Measurements from ENCODE around the gene TCERG1.

The TCERG1 gene

DNA sequence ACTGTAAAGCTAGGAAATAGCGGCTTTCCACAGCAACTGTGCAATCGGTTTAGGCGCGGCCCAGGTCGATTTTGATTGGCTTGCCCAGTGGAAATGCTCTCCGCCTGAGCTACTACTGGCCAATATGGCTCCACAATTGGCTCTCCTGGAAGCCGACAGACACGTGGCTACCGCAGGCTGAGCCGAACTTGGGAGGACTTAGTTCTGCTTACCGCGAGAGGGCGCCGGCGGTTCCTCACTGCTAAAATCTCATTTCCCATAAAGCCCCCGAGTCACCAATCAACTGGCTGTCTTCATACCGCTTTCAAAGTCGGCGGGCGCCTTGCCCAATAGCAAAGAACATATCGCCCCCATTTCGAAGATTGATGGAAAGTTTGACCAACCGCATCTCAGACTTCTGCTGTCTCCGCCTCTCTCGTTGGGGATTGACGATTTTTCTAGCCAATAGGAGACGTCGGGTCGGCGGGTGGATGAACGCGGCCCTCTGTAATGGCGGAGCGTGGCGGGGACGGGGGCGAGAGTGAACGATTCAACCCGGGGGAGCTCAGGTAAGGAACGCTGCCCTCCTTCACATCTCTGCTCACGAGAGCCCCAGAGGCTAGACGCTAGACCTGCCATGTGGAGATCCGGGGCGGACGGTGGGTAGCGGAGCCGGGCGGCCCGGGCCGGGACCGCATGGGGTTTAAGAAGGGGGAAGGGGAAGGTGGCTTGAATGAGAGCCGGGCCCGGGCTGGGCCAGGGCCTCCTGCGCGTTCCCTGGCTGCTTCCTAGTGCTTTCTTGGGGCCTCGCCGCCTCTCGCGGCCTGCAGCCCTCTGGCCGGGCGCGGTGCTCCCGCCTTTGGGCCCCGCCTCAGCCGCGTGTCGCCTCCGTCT, at the start of gene TCERG1:
TCERG1 (plus strand) TSS at position 473 of the 873 bp plus-strand sequence; CDS start at position 490, 17 bp downstream.
- peak; percentile 99 for DNase-seq (ENCODE audit: low spot score)

DNA sequence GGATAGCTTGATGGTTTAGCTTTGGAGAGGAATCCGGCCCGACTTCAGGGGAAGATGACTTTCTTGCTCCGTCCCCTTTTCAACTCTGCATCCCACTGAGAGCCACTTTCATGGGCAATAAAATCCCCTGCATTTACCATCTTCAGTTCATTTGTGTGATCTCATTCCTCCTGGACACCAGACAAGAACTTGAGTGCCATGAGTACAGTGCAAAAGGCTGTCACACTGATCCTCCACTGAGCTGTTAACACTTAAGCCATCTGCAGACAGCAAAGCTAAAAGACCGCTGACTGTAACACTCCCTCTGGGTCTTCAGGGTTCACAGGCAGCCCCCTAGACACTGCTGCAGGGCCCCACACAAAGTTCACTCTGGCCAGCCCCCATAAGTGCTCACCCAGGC, 48.3 kb upstream of the TCERG1 start:
- no peak for DNase-seq (ENCODE audit: low spot score)

DNA sequence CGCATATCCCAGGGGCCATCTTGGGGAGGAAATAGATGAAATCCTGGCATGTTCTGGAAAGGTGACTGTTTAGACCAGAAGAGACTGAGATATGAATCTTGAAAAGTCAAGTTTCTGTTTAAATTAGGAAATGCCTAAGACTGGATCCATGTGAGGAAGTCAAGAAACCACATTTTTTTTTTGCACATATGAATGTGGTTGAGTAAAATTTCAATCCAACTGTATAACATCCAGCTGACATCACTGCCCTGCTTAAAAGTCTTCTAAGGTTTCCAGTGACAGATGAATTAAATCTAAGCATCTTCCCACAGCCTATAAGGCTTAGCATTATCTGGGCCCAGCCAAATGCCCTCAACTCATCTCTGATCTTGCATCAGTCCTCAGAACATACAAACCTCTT, 47.7 kb upstream of the TCERG1 start:
- no peak for DNase-seq (ENCODE audit: low spot score)

DNA sequence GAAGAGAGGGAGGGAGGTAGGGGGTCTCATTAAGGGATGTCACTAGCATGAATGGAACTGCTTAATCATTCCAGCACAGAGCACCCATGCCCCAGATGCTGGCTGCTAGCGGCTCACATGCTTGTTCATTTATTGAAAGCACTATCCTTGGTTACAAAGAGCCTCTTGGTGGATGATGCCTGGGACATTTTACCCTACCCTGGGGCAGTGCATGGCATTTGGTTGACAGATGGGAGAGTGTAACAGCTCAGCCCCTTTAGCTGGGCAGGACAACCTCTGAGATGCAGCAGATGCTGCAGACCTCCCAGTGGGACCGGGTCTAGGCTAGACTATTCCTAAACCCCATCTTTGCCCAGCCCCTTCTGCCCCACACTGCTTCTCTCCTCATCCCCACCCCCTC, 46.9 kb upstream of the TCERG1 start:
- DNase-seq (ENCODE audit: low spot score), result no peak

- DNase-seq (ENCODE audit: low spot score), result no peak
Observed at GRCh38 chr5:146401021-146401420, 46.1 kb upstream of the TCERG1 start.

- no peak for DNase-seq (ENCODE audit: low spot score)
Observed at GRCh38 chr5:146402949-146403348, 44.2 kb upstream of the TCERG1 start.

- no peak for DNase-seq (ENCODE audit: low spot score)
Observed at GRCh38 chr5:146409054-146409671, 38.0 kb upstream of the TCERG1 start.

DNA sequence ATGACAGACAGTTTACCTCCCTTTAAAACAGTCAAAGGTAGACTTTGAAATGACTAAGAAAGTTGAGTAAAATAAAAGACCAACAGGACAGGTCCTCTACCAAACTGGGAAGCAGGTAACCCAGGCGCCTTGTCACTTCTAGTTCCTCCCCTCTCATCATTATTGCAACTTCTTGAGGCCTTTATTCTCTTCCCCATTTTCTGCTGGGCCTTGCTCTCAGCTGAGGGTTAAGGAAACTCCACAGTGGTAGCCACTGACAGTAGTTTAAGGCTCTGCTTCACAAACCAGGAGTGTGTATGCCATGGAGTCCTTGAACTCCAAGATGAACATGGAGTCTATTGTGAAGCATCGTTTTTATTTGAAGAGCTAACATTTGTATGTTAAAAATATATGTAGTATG, 36.9 kb upstream of the TCERG1 start:
- DNase-seq (ENCODE audit: low spot score), result no peak

- DNase-seq (ENCODE audit: low spot score), result no peak
Observed at GRCh38 chr5:146419696-146420095, 27.4 kb upstream of the TCERG1 start.

DNA sequence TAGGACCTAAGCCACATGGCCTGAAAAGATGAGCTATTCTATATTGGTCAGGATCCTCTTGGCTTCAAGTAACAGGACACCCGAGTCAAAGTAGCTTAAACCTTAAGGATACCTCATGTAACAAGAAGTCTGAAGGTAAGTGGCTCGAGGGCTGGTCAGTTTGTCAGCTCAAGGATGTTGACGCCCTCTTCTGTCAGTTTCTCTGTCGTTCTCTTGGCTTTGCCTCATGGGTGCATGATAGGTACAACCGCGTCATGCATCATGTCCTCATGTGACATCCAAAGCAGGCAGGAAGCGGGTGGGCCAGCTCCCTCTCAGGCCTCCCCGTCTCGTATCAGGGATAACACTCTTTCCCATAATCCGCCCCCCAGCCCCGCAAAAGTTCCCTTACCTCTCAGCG, 22.1 kb upstream of the TCERG1 start:
- no peak for DNase-seq (ENCODE audit: low spot score)

DNA sequence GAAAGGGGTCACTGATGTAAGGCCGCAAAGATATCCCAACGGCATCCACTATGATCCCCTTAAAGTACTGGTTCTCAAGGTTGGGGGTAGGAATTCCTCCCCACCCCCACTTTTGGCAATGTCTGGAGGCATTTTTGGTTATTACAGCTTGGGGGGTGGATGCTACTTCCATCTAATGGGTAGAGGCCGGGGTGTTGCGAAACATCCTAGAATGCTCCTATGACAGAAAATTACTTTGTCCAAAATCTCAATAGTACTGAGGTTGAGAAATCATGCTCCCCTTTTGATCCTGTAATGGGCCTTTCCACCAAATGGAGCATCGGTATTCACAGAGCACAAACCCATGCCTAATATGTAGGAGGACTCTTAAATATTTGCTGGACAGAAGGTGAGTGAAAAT, 20.8 kb upstream of the TCERG1 start:
- DNase-seq (ENCODE audit: low spot score), result no peak

GRCh38 chr5:146426853-146427618, 20.1 kb upstream of the TCERG1 start:
- DNase-seq (ENCODE audit: low spot score), result peak; percentile 29

DNA sequence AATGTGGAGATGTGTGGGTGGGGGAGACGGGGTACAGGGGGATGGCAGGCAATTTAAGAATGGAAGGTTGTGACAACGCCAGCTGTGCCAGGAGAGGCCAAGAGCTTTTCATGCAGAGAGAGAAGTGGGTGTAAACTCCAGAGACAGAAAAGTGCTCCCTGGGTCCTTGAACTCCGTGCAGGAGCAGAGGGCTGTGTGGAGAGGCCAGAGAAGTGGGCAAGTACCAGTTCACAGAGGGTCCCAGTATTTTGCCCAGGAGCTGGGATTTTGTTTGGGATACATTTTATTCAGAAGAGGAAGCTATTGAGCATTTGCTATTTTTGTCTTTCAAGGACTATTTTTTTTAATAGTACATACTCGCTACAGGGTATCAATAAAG, 19.5 kb upstream of the TCERG1 start:
- no peak for DNase-seq (ENCODE audit: low spot score)

GRCh38 chr5:146428658-146429057, 18.5 kb upstream of the TCERG1 start:
- no peak for DNase-seq (ENCODE audit: low spot score)

DNA sequence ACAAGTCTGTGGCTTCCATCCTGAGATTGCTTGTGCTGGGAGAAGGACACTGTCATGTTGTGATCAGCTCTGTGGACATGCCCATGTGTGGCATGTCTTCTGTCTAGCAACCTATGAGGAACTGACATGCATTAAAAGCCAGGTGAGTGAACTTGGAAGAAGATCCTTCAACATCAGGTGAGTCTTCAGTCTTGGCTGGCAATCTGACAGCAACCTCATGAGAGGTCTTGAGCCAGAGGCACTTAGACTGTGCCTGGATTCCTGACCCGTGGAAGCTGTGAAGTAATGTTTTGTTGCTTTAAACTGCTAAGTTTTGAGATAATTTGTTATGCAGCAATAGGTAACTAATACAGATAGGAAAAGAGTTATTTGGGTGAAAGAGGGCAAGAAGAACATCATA, 6.8 kb upstream of the TCERG1 start:
- no peak for DNase-seq (ENCODE audit: low spot score)

- no peak for DNase-seq (ENCODE audit: low spot score)
Observed at GRCh38 chr5:146440870-146441495, 6.2 kb upstream of the TCERG1 start.

GRCh38 chr5:146441896-146442295, 5.2 kb upstream of the TCERG1 start:
- no peak for DNase-seq (ENCODE audit: low spot score)

DNA sequence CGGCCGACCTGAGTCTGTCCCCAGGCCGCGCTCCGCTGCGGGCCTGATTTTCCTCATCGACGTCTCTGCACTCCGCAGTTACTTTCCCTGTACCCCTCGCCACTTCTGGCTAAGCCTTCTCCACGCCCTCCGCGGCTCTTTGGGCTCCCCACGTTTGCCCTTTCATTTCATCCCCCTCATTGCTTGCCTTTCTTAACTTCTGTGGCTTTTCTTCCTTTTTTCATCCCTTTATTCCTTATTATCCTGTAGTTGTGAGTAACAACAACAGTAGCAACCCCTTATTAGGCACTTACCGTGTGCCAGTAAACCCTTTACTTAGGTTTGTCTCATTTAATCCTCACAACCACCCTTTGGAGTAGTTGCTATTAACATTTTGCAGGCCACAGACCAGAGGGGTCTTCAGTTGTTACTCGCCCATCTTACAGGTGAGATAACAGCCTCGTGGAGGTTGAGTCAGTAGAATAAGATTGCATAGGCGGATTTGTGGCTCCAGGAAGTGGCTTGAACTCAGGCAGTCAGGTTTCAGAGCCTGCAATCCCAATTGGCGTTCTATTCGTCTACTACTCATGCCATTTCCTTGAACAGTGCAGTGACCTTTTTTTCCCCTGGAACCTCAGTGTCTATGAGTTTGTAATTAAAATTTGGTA, 724 bp downstream of the TCERG1 start:
- no peak for DNase-seq (ENCODE audit: low spot score)

DNA sequence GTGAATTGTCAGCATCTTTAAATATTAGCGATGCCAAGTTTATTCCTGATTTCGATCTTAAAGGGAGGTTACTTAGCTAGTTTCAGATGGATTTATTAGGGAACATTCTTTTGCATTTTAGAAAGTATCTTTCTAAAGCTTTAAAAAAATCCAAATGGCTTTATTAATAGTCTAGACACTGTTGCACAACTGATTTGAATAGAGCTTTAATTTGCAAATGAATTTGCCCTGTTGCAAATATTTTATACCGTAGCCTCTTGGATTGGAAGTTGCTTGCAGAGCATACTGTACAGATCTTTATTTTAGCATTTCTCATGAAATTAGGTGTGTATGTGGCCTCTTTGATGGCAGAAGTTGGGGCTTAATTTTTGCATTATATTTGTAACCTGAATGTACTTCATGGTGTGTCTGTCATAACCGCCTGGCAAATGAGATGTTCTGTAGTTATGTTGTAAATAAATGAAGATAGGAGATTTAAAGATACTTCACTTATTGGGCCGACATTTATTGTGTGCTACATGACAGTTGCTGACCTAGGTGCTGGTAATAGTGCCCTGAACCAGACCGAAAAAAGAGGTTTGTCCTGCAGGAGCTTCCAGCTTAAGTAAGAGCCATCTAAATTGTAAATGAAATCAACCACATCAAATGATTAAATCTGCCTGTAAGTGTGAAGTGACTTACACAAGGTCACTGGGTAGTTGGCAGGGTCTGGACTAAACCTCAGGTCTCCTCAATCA, 1.8 kb downstream of the TCERG1 start:
- DNase-seq (ENCODE audit: low spot score), result no peak

DNA sequence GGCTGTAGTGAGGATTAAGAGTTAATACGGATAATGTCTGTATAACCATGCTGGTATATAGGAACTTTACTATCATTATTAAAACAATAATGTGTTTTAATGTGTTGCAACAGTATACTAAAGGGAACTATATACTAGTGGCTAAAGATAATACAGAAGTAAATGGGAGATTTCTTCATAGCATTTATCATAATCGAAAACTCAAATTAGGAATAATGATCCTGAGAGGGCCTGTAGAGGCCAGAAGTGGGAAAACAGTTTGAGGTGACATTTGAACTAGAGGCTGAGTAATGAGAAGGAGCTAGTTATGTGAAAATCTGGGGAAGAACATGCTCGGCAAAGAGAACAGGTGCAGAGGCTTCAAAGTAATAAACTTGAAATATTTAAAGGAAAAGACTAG, 2.9 kb downstream of the TCERG1 start:
- DNase-seq (ENCODE audit: low spot score), result no peak

DNA sequence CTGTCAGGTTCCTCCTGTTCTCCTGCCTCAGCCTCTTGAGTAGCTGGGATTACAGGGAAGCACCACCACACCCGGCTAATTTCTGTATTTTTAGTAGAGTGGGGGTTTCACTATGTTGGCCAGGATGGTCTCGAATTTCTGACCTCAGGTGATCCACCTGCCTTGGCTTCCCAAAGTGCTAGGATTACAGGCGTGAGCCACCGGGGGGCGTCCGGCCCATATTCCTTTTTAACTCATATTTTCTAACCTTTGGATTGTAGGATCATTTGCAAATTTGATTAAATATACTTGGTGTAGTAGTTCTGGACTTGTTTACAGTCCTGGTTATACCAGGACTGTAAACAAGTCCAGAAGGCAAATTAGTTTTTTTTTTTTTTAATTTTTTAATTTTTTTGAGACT, 4.3 kb downstream of the TCERG1 start:
- no peak for DNase-seq (ENCODE audit: low spot score)

Data from CD4-positive, alpha-beta T cell treated with Interleukin-6 at 100 ng/mL for 8 hours (primary cell).